Lower leg skin (tissue), 3 donors: Measurements from ENCODE around the gene PCDH9.

Source experiments
- CTCF ChIP-seq, 3 donors: fragments of 450-650 bp; IDR thresholded peaks; one replicate each; pipeline ENCODE4 v1.5.1; 2016; ENCODE audit warnings: antibody characterized with exemption in 3 of 3, mild to moderate bottlenecking in 3 of 3, moderate library complexity in 2 of 3
- POLR2A ChIP-seq, 2 donors: fragments of 450-650 bp; IDR thresholded peaks; one replicate each; pipeline ENCODE4 v1.6.1; 2016 to 2017; ENCODE audit warnings: antibody characterized with exemption in 2 of 2, mild to moderate bottlenecking in 1 of 2, moderate library complexity in 1 of 2

GRCh38 chr13:66974174-66974573 is 256.0 kb downstream of the PCDH9 start:
- TF ChIP-seq CTCF (IDR thresholded peaks at IDR 0.05) = no peak
- TF ChIP-seq POLR2A (IDR thresholded peaks at IDR 0.05) = no peak
